Cerebellar cortex (tissue), 1 donor: Measurements from ENCODE around the gene EIF4E2.
A peak's percentile ranks its signal among the peaks of the same experiment; 100 is the strongest.
"Not testable (repeated sequence)": the region's sequence is repeated elsewhere in the genome, so short reads cannot be mapped to it uniquely, and the experiment has no call there.

Experiments
- DNase-seq: peaks from one replicate; pipeline ENCODE4 v3.0.0-alpha.2; 2015; ENCODE audit warnings: low spot score

The EIF4E2 gene

GRCh38 chr2:232522623-232523401, 27.7 kb upstream of the EIF4E2 start:
- DNase-seq: no peak

- DNase-seq: no peak
Observed at GRCh38 chr2:232523402-232523681, 27.1 kb upstream of the EIF4E2 start.

- DNase-seq: peak; percentile 50
Observed at GRCh38 chr2:232523682-232524597, 26.5 kb upstream of the EIF4E2 start.

- no peak for DNase-seq
Observed at GRCh38 chr2:232524771-232525170, 25.7 kb upstream of the EIF4E2 start.

GRCh38 chr2:232525199-232525598, 25.3 kb upstream of the EIF4E2 start:
- DNase-seq: no peak

GRCh38 chr2:232525791-232526371, 24.6 kb upstream of the EIF4E2 start, which contains the start of gene CHRND:
Gene CHRND (plus strand): TSS chr2:232526160. CDS start chr2:232526216, 56 bp downstream.
- no peak for DNase-seq

- no peak for DNase-seq
Observed at GRCh38 chr2:232526372-232526941, 24.0 kb upstream of the EIF4E2 start.

- no peak for DNase-seq
Observed at GRCh38 chr2:232527905-232528470, 22.5 kb upstream of the EIF4E2 start.

- no peak for DNase-seq
Observed at GRCh38 chr2:232528746-232529460, 21.6 kb upstream of the EIF4E2 start.

- DNase-seq: no peak
Observed at GRCh38 chr2:232529806-232530547, 20.5 kb upstream of the EIF4E2 start.

GRCh38 chr2:232530626-232531260, 19.7 kb upstream of the EIF4E2 start:
- DNase-seq: no peak

GRCh38 chr2:232532419-232532818, 18.1 kb upstream of the EIF4E2 start:
- no peak for DNase-seq

- DNase-seq: not testable (repeated sequence)
Observed at GRCh38 chr2:232532821-232533220, 17.7 kb upstream of the EIF4E2 start.

GRCh38 chr2:232533944-232534710, 16.4 kb upstream of the EIF4E2 start:
- no peak for DNase-seq

- no peak for DNase-seq
Observed at GRCh38 chr2:232534940-232535651, 15.4 kb upstream of the EIF4E2 start.

GRCh38 chr2:232535761-232536530, 14.5 kb upstream of the EIF4E2 start:
- no peak for DNase-seq

GRCh38 chr2:232537079-232537478, 13.4 kb upstream of the EIF4E2 start:
- DNase-seq: peak; percentile 40

- no peak for DNase-seq
Observed at GRCh38 chr2:232537499-232537898, 13.0 kb upstream of the EIF4E2 start.
